Fibroblast of gingiva (primary cell): ENCODE data around the gene CHAF1A.
A peak's percentile ranks its signal among the peaks of the same experiment; 100 is the strongest.

Source experiments
- DNase-seq: peaks from one replicate; pipeline ENCODE4 v3.0.0-alpha.2; 2011; ENCODE audit warnings: low read depth

Gene CHAF1A

GRCh38 chr19:4456476-4456842 is 54.0 kb downstream of the CHAF1A start:
- peak; percentile 49 for DNase-seq

GRCh38 chr19:4456843-4457653 is 54.6 kb downstream of the CHAF1A start:
- DNase-seq = peak; percentile 75

- peak; percentile 100 for DNase-seq
Observed at GRCh38 chr19:4457654-4458395, 55.4 kb downstream of the CHAF1A start, which contains the start of gene UBXN6. Gene UBXN6, minus strand, starts transcription at chr19:4457794. Its CDS starts 97 bp downstream, at chr19:4457697.

- no peak for DNase-seq
Observed at GRCh38 chr19:4464815-4465581, 62.6 kb downstream of the CHAF1A start.

- no peak for DNase-seq
Observed at GRCh38 chr19:4467835-4468234, 65.4 kb downstream of the CHAF1A start.

GRCh38 chr19:4471403-4472173 is 69.1 kb downstream of the CHAF1A start:
- peak; percentile 100 for DNase-seq

GRCh38 chr19:4472174-4472974 is 69.9 kb downstream of the CHAF1A start, which contains the start of gene HDGFL2:
Gene HDGFL2, plus strand, starts transcription at chr19:4472297. Its CDS starts 54 bp downstream, at chr19:4472351.
- DNase-seq = no peak

GRCh38 chr19:4473011-4473762 is 70.7 kb downstream of the CHAF1A start:
- DNase-seq = no peak

- no peak for DNase-seq
Observed at GRCh38 chr19:4473763-4474513, 71.5 kb downstream of the CHAF1A start.

GRCh38 chr19:4474514-4475022 is 72.1 kb downstream of the CHAF1A start:
- DNase-seq = peak; percentile 37

GRCh38 chr19:4477034-4477801 is 74.8 kb downstream of the CHAF1A start:
- no peak for DNase-seq

- DNase-seq = no peak
Observed at GRCh38 chr19:4482721-4483364, 80.4 kb downstream of the CHAF1A start.

GRCh38 chr19:4483385-4483784 is 80.9 kb downstream of the CHAF1A start:
- DNase-seq = no peak

- DNase-seq = no peak
Observed at GRCh38 chr19:4487572-4487971, 85.1 kb downstream of the CHAF1A start.

- no peak for DNase-seq
Observed at GRCh38 chr19:4488496-4488895, 86.1 kb downstream of the CHAF1A start.

- no peak for DNase-seq
Observed at GRCh38 chr19:4491446-4491845, 89.0 kb downstream of the CHAF1A start.

GRCh38 chr19:4492337-4493103 is 90.1 kb downstream of the CHAF1A start:
- no peak for DNase-seq
